Tibial artery (tissue), 4 donors: ENCODE results near the gene VASP.

Source experiments
- DNase-seq, 2 donors: peaks; one replicate each; pipeline ENCODE4 v3.0.0-alpha.2; 2019
- H3K27ac ChIP-seq, 2 donors: fragments of 200-600 bp; sonication (generic) in 1 of 2; 1 replicate in 1 of 2; 2 replicates in 1 of 2; pipeline ENCODE4 v1.5.1; 2018 to 2019; ENCODE audit warnings: mild to moderate bottlenecking in 1 of 2
- H3K27me3 ChIP-seq, 2 donors: fragments of 200-600 bp; sonication (generic) in 1 of 2; one replicate each; pipeline versions ENCODE4 v1.5.1 to v1.6.0; 2016 to 2019
- H3K36me3 ChIP-seq, 3 donors: fragments of 200-600 bp; sonication (generic) in 2 of 3; one replicate each; pipeline ENCODE4 v1.5.1; 2016 to 2019; ENCODE audit warnings: mild to moderate bottlenecking in 2 of 3
- H3K4me1 ChIP-seq, 4 donors: fragments of 200-600 bp; sonication (generic) in 2 of 4; 1 replicate in 3 of 4; 2 replicates in 1 of 4; pipeline ENCODE4 v1.5.1; 2016 to 2019
- H3K4me3 ChIP-seq, 2 donors: fragments of 200-600 bp; sonication (generic) in 1 of 2; 1 replicate in 1 of 2; 2 replicates in 1 of 2; pipeline ENCODE4 v1.5.1; 2018 to 2019; ENCODE audit warnings: mild to moderate bottlenecking in 2 of 2
- H3K9me3 ChIP-seq, 3 donors: fragments of 200-600 bp; sonication (generic) in 1 of 3; one replicate each; pipeline ENCODE4 v1.5.1; 2016 to 2019
- intact Hi-C: fragments of 100-400 bp; cut with DNase I; formaldehyde crosslinking; loops from one replicate; pipeline ENCODE4 v1.15.0; 2023; ENCODE audit warnings: low total_unique reads
- TF ChIP-seq, protein P1 (sequence below), 2 experiments: fragments of 200-600 bp in 1 of 2; fragments of 450-650 bp in 1 of 2; IDR thresholded peaks; one replicate each; pipeline ENCODE4 v1.5.1; 2017 to 2019; ENCODE audit warnings: antibody characterized with exemption in 2 of 2, mild to moderate bottlenecking in 1 of 2, moderate library complexity in 1 of 2

VASP gene

DNA sequence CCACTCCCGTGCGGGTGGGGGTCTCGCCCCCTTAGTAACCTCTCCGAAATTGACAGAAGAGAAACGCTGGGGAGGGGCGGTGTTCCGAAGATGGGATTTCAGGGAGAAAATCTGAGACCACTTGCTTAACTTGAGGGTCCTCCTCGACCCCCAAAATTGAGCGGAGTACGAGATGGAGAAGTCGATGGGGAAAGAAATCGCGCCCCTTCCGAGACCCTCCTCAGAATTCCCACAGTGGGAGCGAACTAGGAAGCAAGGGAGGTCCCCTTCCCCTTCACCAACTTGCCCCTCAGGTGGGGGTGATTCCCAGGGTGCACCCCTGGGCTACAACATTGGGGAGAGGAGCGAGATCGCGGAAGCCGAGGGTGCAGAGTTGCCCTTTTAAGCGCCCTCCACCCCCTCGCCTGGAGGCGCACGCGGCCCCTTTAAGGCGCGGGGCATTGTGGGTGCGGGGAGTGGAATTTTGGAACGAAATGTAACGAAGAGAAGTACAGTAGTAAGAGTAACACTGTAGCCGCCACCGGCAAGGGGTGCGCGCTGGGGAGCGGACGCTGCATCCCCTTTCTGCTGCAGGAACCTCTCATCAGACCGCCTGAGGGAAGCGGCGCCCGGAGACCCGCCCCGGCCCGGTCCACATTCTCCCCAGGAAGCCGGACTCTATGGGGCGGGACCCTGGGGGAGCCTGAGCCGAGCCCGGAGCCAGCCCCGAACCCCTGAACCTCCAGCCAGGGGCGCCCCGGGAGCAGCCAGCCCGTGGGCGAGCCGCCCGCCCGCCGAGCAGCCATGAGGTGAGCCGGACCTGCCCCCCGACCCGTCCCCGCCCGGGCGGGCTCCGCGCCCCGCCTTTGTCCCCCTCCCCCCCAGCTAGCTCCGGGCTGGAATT is at the start of gene VASP:
Gene VASP (plus strand): TSS at position 491 of the 883 bp plus-strand sequence. CDS start 293 bp downstream, at position 784.
- intact Hi-C loops, result no loop called here
- TF ChIP-seq, protein P1, sequence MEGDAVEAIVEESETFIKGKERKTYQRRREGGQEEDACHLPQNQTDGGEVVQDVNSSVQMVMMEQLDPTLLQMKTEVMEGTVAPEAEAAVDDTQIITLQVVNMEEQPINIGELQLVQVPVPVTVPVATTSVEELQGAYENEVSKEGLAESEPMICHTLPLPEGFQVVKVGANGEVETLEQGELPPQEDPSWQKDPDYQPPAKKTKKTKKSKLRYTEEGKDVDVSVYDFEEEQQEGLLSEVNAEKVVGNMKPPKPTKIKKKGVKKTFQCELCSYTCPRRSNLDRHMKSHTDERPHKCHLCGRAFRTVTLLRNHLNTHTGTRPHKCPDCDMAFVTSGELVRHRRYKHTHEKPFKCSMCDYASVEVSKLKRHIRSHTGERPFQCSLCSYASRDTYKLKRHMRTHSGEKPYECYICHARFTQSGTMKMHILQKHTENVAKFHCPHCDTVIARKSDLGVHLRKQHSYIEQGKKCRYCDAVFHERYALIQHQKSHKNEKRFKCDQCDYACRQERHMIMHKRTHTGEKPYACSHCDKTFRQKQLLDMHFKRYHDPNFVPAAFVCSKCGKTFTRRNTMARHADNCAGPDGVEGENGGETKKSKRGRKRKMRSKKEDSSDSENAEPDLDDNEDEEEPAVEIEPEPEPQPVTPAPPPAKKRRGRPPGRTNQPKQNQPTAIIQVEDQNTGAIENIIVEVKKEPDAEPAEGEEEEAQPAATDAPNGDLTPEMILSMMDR (IDR thresholded peaks at IDR 0.05), result no peak
- peaks cover 0 to 33% (median 21%) of the 10 kb centered on the region in 4 donors for H3K4me1 ChIP-seq

DNA sequence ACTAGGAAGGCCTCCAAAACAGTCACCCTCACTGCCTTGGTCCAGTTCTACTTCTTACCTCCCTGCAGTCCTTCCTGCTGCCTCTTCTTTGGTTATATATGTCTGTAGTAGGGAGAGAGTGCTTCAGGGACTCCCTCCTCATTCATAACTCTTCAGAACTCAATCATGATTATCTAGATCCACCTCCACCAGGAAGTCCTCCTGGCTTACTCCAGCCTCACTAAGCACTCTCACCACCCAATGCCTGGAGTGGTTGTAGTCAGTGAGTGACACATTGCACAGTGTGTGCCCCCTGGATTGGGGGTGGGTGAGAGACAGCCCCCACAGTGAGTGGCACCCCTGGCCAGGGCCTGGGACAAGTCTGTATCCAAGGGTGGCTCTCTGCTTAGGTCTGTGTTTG is 49.5 kb upstream of the VASP start:
- peaks cover 0 to 31% (median 24%) of the 10 kb centered on the region in 4 donors for H3K4me1 ChIP-seq
- TF ChIP-seq, protein P1 (IDR thresholded peaks at IDR 0.05), result no peak
- H3K36me3 ChIP-seq, result no peaks in the 10 kb centered on the region
- no peaks in the 10 kb centered on the region for H3K9me3 ChIP-seq
- H3K27ac ChIP-seq, result no peak overlapping the region
- peaks cover 0 to 3% of the 10 kb centered on the region in 2 donors for H3K27me3 ChIP-seq
- DNase-seq, result no peak
- no peak overlapping the region for H3K4me3 ChIP-seq
- intact Hi-C loops, result no loop called here

More for the DNA sequence above, at the start of gene VASP:
- Histone ChIP-seq H3K36me3 (no peaks in the 10 kb centered on the region), H3K27ac (peak within 1 kb of the TSS; percentile 89 to 93), H3K4me3 (peak within 1 kb of the TSS; percentile 86 to 91), H3K27me3 (no peaks in the 10 kb centered on the region), H3K9me3 (no peaks in the 10 kb centered on the region)
- DNase-seq, result peak; percentile 89 to 92

DNA sequence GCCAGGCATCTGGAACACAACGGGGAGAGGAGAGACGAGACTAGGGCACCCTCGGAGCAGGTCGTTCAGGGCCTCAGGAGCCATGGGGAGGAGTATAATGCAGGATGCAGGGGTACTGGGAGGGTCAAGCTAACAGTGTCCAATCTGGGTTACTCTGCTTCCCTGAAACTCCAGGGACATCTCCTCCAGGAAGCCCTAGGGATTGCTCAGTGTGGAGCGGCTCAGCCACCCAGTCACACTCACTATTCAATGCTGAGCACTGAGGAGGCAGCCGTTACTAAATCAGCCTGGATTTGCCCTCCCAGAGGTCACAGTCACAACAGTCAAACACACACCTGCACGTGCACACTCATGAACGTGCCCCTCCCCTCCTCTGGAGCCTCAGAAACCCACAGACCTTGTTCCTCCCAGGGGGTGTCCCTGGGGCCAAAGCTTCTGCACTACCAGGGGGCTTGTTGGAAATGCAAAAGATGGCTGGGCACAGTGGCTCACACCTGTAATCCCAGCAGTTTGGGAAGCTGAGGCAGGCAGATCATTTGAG is 46.4 kb upstream of the VASP start:
- Histone ChIP-seq H3K27me3 (peaks cover 0 to 3% of the 10 kb centered on the region in 2 donors), H3K4me3 (no peak overlapping the region), H3K36me3 (no peaks in the 10 kb centered on the region), H3K9me3 (no peaks in the 10 kb centered on the region), H3K4me1 (peaks cover 0 to 8% (median 5%) of the 10 kb centered on the region in 4 donors), H3K27ac (no peak overlapping the region)
- intact Hi-C loops, result no loop called here
- DNase-seq, result no peak
- TF ChIP-seq, protein P1 (IDR thresholded peaks at IDR 0.05), result no peak

DNA sequence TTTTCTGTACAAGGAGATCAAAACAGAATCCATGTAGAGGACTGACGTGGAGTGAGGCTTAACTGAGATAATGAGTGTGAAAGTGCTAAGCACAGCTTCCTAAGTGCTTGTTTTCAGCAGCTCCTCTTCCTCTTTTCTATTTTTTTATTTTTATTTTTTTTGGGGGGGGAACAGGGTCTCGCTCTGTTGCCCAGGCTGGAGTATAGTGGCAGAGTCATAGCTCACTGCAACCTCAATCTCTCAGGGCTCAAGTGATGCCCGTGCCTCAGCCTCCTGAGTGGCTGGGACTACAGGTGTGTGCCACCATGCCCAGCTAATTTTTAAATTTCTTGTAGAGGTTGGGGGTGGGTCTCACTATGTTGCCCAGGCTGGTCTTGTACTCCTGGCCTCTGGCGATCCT is 45.1 kb upstream of the VASP start:
- no peaks in the 10 kb centered on the region for H3K9me3 ChIP-seq
- TF ChIP-seq, protein P1 (IDR thresholded peaks at IDR 0.05), result no peak
- H3K4me1 ChIP-seq, result peaks cover 0 to 6% (median 3%) of the 10 kb centered on the region in 4 donors
- no peak overlapping the region for H3K27ac ChIP-seq
- no peak overlapping the region for H3K4me3 ChIP-seq
- peaks cover 0 to 3% of the 10 kb centered on the region in 2 donors for H3K27me3 ChIP-seq
- H3K36me3 ChIP-seq, result no peaks in the 10 kb centered on the region
- intact Hi-C loops, result no loop called here
- DNase-seq, result no peak

DNA sequence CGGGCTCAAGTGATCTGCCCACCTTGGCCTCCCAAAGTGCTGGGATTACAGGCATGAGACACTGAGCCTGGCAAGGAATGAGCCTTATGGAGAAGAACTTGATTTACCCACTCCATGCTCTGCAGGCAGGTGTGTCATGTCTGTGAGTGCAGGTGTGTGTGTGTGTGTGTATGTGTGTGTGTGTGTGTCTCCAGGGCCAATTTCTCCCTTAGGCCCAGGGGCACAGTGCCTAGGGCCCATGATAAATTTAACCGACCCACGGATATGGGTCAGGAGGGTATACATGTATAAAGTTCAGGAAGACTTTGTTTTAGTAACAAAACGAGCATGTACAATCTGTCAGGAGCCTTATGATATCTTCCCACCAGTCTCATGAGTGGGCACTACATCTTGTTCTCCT is 44.0 kb upstream of the VASP start:
- intact Hi-C loops, result no loop called here
- TF ChIP-seq, protein P1 (IDR thresholded peaks at IDR 0.05), result no peak
- DNase-seq, result no peak

More for the DNA sequence above, 44.0 kb upstream of the VASP start:
- no peak overlapping the region for H3K27ac ChIP-seq
- H3K4me1 ChIP-seq, result peaks cover 0 to 15% (median 9%) of the 10 kb centered on the region in 4 donors
- no peak overlapping the region for H3K4me3 ChIP-seq
- no peaks in the 10 kb centered on the region for H3K36me3 ChIP-seq
- H3K27me3 ChIP-seq, result peaks cover 0 to 3% of the 10 kb centered on the region in 2 donors
- no peaks in the 10 kb centered on the region for H3K9me3 ChIP-seq
